Heart right ventricle (tissue), 16 donors: Measurements from ENCODE around the gene SH2D4B. TPM values are rescaled to one million over a fixed set of nuclear protein-coding genes. Genes with fewer than 3 reads are reported as not detected.
A peak's percentile ranks its signal among the peaks of the same experiment; 100 is the strongest.

Source experiments
- ATAC-seq, 8 donors: fragments of 200-7000 bp; cut with Tn5 transposase; one replicate each; pipeline ENCODE4 v1.9.1; 2020; ENCODE audit warnings: mild to moderate bottlenecking in 8 of 8, moderate library complexity in 8 of 8, moderate number of reproducible peaks in 1 of 8
- DNase-seq, 2 donors: peaks; one replicate each; pipeline ENCODE4 v3.0.0-alpha.2; 2020
- H3K27ac ChIP-seq, 10 donors: fragments of 200-600 bp; sonication (generic) in 2 of 10; one replicate each; pipeline versions ENCODE4 v1.5.0 to v1.8.0; 2020 to 2022; ENCODE audit warnings: mild to moderate bottlenecking in 3 of 10
- H3K27me3 ChIP-seq, 7 donors: fragments of 200-600 bp; one replicate each; pipeline ENCODE4 v1.8.0; 2021 to 2022; ENCODE audit warnings: mild to moderate bottlenecking in 2 of 7
- H3K36me3 ChIP-seq, 9 donors: fragments of 200-600 bp; sonication (generic) in 1 of 9; one replicate each; pipeline versions ENCODE4 v1.5.0 to v1.8.0; 2020 to 2022; ENCODE audit warnings: mild to moderate bottlenecking in 2 of 9
- H3K4me1 ChIP-seq, 9 donors: fragments of 200-600 bp; sonication (generic) in 1 of 9; one replicate each; pipeline versions ENCODE4 v1.5.0 to v1.8.0; 2020 to 2022; ENCODE audit warnings: mild to moderate bottlenecking in 4 of 9
- H3K4me3 ChIP-seq, 10 donors: fragments of 200-600 bp; sonication (generic) in 2 of 10; one replicate each; pipeline versions ENCODE4 v1.5.0 to v1.8.0; 2020 to 2022; ENCODE audit warnings: mild to moderate bottlenecking in 7 of 10, moderate library complexity in 2 of 10
- H3K9me3 ChIP-seq, 11 donors: fragments of 200-600 bp in 10 of 11; sonication (generic) in 2 of 11; one replicate each; pipeline versions ENCODE4 v1.5.0 to v1.8.0; 2013 to 2022; ENCODE audit warnings: mild to moderate bottlenecking in 2 of 11, control low read depth in 1 of 11, moderate library complexity in 1 of 11
- CTCF ChIP-seq, 9 donors: fragments of 200-600 bp; sonication (generic) in 2 of 9; IDR thresholded peaks; one replicate each; pipeline versions ENCODE4 v1.5.0 to v1.8.0; 2021 to 2022; ENCODE audit warnings: antibody characterized with exemption in 9 of 9, mild to moderate bottlenecking in 5 of 9, moderate library complexity in 1 of 9
- WGBS, 2 donors: extraction: QIAGEN DNeasy Blood & Tissue Kit; methylation state at CpG; one replicate each; pipeline ENCODE4 v1.1.7; 2013; ENCODE audit warnings: inconsistent platforms in 1 of 2; 5-methylcytosine and 5-hydroxymethylcytosine counted together
- intact Hi-C, 10 donors: fragments of 100-400 bp; cut with DNase I; formaldehyde crosslinking; loops; one replicate each; pipeline versions ENCODE4 v1.11.1 to v1.14.2; 2022
- polyA plus RNA-seq, 2 donors: library from polyadenylated mRNA; stranded (reverse); fragments of 200-250 nt; gene quantifications; one replicate each; pipeline ENCODE4 v1.2.3, GENCODE V29; 2013
- total RNA-seq, 10 donors: library from RNA; stranded (reverse); fragmentation: NEBNext Ultra II Directional in 3 of 10; extraction: Animal tissue kit (Norgen Biotek cat#: 25700) in 3 of 10; gene quantifications; one replicate each; pipeline versions ENCODE4 v1.2.1 to v1.2.4, GENCODE V29; 2021 to 2023
- donor health status: Arrhythmogenic right ventricular cardiomyopathy.
- donor health status: ischemic (EF 13 %, LVEDD 7.1; RV severe dilation, severe dysfunction).
- donor health status: healthy with polysubstance abuse.
- donor health status: DM: no; HTN: yes; CAD: no.
- donor health status: DM: no; HTN: no; CAD: no.
- donor health status: ischemic (EF 25% LVEDD 6.9; RV normal size, moderate dysfunction).
- donor health status: ischemic (EF 25% LVEDD 5.7; RV mildly dilated, moderate dysfunction).
- donor health status: healthy.
- donor health status: DM: yes; HTN: yes; CAD: no.
- donor health status: Ischemic cardiomyopathy.
- donor health status: ischemic (EF 35%, LVEDD 5.7; RV mildly dilated, moderate dysfunction).
- donor health status: nonischemic (EF 11% LVEDD 7.7; RV severe dilation, severe dysfunction).
- donor health status: DM: yes; HTN: yes; CAD: no.
- donor health status: PGD.
- donor health status: ischemic (EF 29% LVEDD 5.4; RV normal size, mild dysfunction).
- donor health status: nonischemic (EF 23%, LVEDD 6.1; RV moderate dilation, normal function).

SH2D4B gene
- total and polyA plus RNA-seq, 12 donors: not detected

- WGBS, 2 donors: 48 to 62% methylated on average over 7 of the region's 7 CpGs
- no peak overlapping the region for H3K4me3 ChIP-seq
- peaks cover 6 to 57% (median 29%) of the 10 kb centered on the region in 9 donors for H3K4me1 ChIP-seq
- intact Hi-C loops: no loop called here
- peak in 1 of 2 donors; percentile 41 for DNase-seq
- ATAC-seq: peak; percentile 32 to 76 (median 62)
- H3K27ac ChIP-seq: peak overlapping the region in 9 of 10 donors; percentile 41 to 79 (median 63)
- no peaks in the 10 kb centered on the region for H3K27me3 ChIP-seq
- peaks cover 0 to 84% (median 35%) of the 10 kb centered on the region in 9 donors for H3K36me3 ChIP-seq
- no peak for TF ChIP-seq CTCF (IDR thresholded peaks at IDR 0.05)
- no peaks in the 10 kb centered on the region for H3K9me3 ChIP-seq
These were observed 18.8 kb upstream of the SH2D4B start for GRCh38 chr10:80518807-80519360.

- DNase-seq (no peak), ATAC-seq (no peak)
- H3K9me3 ChIP-seq: no peaks in the 10 kb centered on the region
- no peak for TF ChIP-seq CTCF (IDR thresholded peaks at IDR 0.05)
- H3K27me3 ChIP-seq: no peaks in the 10 kb centered on the region
- H3K36me3 ChIP-seq: peaks cover 0 to 72% (median 24%) of the 10 kb centered on the region in 9 donors
- H3K27ac ChIP-seq: peak overlapping the region in 6 of 10 donors; percentile 58 to 79 (median 72)
- 87 to 89% methylated on average over 14 of the region's 14 CpGs for WGBS, 2 donors
- intact Hi-C loops: no loop called here
- peaks cover 6 to 69% (median 36%) of the 10 kb centered on the region in 9 donors for H3K4me1 ChIP-seq
- no peak overlapping the region for H3K4me3 ChIP-seq
These were observed 17.6 kb upstream of the SH2D4B start for GRCh38 chr10:80519936-80520650.

- no peak for TF ChIP-seq CTCF (IDR thresholded peaks at IDR 0.05)
- WGBS, 2 donors: 78 to 87% methylated on average over 10 of the region's 10 CpGs
- peaks cover 6 to 74% (median 36%) of the 10 kb centered on the region in 9 donors for H3K4me1 ChIP-seq
- no peaks in the 10 kb centered on the region for H3K27me3 ChIP-seq
- H3K27ac ChIP-seq: peak overlapping the region in 1 of 10 donors; percentile 41
- H3K9me3 ChIP-seq: no peaks in the 10 kb centered on the region
- H3K4me3 ChIP-seq: no peak overlapping the region
- no peak for DNase-seq
- no peak for ATAC-seq
- peaks cover 0 to 64% (median 23%) of the 10 kb centered on the region in 9 donors for H3K36me3 ChIP-seq
- intact Hi-C loops: no loop called here
These were observed 16.8 kb upstream of the SH2D4B start for GRCh38 chr10:80520661-80521470.

DNA sequence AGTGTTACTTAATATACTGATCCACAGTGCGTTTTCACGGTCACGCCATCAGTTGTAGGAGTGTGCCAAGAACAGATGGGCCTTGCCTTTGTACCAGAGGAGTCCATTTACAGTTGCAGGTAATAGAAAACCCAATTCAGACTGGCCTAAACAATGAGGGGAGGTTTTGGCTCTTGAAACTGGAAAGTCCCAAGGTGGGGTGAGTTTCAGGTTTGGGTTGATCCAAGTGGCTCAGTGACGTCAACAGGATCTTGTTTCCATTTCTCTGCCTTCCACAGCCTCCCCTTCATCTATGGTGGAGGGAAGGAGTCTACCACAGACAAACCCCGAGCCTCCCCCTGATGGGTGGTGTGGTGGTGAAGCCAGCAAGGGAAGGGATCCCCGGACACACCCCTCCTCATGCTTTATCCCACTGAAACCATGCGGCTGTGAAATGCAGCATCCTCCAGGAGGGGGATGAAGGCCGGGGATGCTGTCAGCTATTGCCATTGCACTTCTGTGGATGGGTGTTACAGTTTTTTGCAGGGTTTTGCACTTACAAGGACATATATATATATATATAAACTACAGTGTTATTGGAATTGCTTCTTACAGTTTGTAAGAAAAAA, 14.8 kb upstream of the SH2D4B start:
- intact Hi-C loops: no loop called here
- Histone ChIP-seq H3K4me3 (no peak overlapping the region), H3K36me3 (peaks cover 0 to 44% (median 11%) of the 10 kb centered on the region in 9 donors), H3K27me3 (no peaks in the 10 kb centered on the region), H3K4me1 (peaks cover 3 to 69% (median 30%) of the 10 kb centered on the region in 9 donors), H3K27ac (peak overlapping the region in 2 of 10 donors; percentile 27 to 31), H3K9me3 (no peaks in the 10 kb centered on the region)
- ATAC-seq: no peak
- 76 to 79% methylated on average over 8 of the region's 8 CpGs for WGBS, 2 donors
- TF ChIP-seq CTCF (IDR thresholded peaks at IDR 0.05): no peak
- DNase-seq: no peak
